ENCODE measurements around the gene DAZAP1. TPM values are rescaled to one million over a fixed set of nuclear protein-coding genes. Genes with fewer than 3 reads are reported as not detected.

The DAZAP1 gene
- total RNA-seq, 1 donor from 2014 or later, result 61.5 TPM

DNA sequence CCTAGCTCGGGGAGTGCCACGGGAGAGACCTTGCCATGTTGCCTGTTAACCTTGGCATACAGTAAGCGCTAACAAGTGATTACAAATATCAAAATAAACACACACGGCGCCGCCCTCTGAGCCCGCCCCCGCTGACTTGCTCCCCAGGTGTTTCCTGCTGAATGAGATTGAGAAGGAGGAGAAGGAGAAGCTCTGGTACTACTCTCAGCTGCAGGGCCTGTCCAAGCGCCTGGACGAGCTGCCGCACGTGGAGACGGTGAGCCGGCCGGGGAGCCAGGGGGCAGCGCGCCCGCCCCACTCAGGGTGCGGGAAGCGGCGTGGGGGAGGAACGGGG is 47.6 kb downstream of the DAZAP1 start:
- DNase-seq (ENCODE audit: extremely low read depth, low read depth, low spot score), result no peak

DNA sequence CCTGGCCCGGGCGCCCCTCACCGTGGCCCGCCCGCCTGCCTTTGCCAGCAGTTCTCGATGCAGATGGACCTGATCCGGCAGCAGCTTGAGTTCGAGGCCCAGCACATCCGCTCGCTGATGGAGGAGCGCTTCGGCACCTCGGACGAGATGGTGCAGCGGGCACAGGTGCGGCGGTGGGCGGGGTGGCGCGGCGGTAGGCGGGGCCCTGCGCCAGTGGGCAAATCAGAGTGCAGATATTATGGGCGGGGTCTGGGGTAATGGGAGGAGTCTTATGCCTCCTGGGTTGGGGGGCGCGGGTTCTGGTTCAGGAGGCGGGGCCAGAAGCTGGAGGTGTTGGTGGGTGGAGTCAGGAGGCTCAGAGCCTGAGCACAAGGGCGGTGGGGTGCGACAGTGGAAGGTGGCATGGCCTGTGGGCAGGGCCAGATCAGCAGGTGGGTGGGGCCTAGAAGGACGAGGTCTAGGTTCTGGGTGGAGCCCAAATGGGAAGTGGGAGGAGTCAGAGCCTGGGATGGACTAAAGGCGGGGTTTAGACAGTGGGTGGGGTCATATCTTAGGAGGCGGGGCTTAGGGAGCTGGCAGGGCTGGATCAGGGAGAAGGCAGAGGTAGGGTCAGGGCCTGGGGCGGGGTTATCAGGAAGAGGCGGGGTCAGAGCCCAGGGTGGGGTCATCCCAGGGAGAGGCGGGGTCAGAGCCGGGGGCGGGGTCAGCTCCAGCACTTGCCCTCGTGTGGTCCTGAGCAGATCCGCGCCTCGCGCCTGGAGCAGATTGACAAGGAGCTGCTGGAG is 48.1 kb downstream of the DAZAP1 start:
- DNase-seq (ENCODE audit: extremely low read depth, low read depth, low spot score), result no peak

DNA sequence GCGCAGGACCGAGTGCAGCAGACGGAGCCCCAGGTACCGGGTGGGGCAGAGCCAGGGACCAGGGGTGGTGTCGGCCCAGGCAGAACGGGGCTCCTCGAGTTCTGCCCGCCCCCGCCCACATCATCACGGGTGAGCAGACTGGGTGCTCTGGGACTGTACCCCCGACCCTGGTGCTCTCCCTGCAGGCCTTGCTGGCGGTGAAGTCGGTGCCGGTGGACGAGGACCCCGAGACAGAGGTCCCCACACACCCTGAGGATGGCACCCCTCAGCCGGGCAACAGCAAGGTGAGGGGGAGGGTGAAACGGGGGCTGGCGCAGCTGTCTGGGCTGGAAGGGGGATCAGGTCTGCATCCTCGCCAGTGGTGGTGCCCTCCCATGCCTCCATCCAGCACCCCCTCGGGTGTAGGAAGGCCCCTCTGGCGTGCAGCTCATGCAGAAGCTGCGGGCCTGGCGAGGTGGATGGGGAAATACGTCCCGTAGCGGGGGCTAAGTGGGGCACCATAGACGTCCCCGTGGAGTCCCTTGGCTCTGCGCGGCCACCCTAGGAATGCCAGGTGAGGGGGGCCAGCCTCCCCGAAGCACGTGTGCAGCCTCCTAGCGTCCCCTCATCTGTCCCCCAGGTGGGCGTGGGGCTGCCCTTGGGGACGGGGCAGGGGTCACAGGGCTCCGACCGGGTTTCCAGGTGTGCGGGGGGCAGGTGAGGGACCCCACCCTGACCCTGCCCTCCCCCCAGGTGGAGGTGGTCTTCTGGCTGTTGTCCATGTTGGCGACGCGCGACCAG is 48.9 kb downstream of the DAZAP1 start:
- no peak for DNase-seq (ENCODE audit: extremely low read depth, low read depth, low spot score)

DNA sequence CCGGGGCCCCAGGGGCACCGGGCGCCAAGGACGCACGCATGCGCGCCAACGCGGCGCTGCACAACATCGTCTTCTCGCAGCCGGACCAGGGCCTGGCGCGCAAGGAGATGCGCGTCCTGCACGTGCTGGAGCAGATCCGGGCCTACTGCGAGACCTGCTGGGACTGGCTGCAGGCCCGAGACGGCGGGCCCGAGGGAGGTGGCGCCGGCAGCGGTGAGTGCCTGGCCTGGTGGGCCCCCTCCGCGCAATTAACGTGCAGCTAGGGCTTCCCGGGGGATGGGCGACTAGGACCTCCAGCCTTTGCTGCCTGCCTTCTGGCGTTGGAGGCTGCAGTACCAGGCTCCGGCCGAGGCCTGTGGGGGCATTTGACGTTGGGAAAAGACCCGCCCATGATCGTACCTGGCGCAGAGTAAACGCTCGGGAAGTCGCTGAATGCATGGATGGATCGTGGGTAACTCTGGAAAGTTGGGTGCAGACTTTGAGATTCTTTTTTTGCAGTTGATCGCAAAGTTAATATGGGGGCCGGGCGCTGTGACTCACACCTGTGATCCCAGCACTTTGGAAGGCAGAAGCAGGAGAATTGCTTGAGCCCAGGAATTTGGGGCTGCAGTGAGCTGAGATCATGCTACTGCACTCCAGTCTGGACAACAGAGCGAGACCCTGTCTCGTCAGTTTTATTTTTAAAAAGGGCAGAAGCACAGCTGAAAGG is 49.8 kb downstream of the DAZAP1 start:
- no peak for DNase-seq (ENCODE audit: extremely low read depth, low read depth, low spot score)

DNA sequence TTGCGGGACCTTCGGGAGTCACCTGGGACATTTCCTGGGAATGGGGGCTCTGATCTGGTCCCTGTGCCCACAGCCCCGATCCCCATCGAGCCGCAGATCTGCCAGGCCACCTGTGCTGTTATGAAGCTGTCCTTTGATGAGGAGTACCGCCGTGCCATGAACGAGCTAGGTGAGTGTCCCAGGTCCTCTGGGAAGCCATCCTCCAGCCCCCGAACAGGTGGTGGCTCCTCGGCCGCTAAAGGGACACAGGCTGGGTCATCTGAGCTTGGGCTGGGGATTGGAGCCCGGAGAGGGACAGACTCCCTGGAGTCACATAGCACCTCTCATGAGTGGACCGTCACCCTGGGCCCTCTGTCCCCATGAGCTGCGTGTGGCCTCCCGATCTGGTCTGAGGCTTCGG is 50.5 kb downstream of the DAZAP1 start:
- no peak for DNase-seq (ENCODE audit: extremely low read depth, low read depth, low spot score)

DNA sequence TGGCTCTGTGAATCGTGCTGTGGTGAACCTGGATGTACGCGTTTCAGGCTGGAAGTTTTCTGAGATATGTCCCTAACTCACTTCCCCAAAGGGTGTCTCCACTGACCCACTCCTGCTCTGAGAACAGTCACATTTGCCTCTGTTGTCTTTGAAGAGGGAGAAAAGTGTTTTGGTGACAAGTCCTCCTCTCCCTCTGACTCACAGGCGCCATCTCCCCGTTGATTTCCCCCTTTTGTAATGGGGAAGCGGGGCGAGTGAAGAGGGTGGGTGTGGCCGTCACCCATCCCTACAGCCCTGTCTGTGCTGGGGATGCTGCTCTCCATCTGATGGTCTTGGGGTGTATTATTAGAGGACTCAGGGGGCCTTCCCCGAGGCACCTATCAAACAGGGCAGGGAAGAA is 52.1 kb downstream of the DAZAP1 start:
- DNase-seq (ENCODE audit: extremely low read depth, low read depth, low spot score), result no peak

DNA sequence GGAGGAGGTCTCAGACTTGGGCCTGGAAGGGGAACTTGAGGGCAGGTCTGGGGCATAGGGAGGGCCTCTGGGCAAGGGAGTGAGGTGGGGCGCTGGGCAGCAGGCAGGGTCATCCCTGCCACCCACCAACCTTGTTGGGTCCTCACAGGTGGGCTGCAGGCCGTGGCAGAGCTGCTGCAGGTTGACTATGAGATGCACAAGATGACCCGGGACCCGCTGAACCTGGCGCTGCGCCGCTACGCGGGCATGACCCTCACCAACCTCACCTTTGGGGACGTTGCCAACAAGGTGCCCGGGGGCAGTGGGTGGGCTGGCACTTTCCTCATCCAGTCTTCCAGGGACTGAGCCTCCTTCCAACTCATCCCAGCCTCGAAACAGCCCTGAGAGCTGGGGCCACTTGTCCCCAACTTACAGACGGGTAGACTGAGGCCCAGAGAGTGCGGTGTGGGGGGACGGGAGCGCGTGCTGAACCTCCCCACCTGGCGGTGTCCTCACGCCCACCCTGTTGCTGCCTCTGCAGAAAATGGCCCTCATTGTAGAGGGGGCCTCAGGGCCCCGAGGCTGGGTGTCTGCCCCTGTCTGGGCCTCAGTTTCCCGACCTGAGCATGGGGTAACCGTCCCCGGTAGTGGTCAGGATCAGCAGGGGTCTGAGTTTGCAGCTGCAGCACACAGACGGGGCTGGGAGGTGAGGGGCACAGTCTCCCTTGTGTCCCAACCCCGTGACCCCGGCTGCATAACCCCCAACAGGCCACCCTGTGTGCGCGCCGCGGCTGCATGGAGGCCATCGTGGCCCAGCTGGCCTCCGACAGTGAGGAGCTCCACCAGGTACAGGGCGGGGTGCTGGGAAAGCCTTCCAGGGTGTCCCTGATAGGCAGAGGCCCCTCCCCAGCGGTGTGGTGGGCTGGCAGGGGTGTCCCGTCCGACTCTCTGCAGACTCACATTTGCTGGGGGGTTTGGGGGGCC is 52.9 kb downstream of the DAZAP1 start:
- DNase-seq (ENCODE audit: extremely low read depth, low read depth, low spot score), result no peak

DNA sequence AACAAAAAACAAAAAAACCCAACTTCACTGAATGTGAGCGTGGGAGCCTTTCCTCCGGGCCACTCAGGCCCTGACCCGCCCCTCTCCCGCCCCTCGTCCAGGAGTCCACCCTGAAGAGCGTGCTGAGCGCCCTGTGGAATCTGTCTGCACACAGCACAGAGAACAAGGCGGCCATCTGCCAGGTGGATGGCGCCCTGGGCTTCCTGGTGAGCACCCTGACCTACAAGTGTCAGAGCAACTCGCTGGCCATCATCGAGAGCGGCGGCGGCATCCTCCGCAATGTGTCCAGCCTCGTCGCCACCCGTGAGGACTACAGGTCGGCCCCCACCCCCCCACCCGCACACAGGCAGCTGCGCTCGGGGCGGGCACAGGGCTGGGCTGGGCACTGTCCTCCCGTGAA is 54.5 kb downstream of the DAZAP1 start:
- DNase-seq (ENCODE audit: extremely low read depth, low read depth, low spot score), result no peak

DNA sequence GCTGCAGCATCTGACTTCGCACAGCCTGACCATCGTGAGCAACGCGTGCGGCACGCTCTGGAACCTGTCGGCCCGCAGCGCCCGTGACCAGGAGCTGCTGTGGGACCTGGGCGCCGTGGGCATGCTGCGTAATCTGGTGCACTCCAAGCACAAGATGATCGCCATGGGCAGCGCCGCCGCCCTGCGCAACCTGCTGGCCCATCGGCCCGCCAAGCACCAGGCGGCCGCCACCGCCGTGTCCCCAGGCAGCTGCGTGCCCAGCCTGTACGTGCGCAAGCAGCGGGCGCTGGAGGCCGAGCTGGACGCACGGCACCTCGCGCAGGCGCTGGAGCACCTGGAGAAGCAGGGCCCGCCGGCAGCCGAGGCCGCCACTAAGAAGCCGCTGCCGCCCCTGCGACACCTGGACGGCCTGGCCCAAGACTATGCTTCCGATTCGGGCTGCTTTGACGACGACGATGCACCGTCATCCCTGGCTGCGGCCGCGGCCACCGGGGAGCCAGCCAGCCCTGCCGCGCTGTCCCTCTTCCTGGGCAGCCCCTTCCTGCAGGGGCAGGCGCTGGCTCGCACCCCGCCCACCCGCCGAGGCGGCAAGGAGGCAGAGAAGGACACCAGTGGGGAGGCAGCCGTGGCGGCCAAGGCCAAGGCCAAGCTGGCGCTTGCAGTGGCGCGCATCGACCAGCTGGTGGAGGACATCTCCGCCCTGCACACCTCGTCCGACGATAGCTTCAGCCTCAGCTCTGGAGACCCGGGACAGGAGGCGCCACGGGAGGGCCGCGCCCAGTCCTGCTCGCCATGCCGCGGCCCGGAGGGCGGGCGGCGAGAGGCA is 58.0 kb downstream of the DAZAP1 start:
- DNase-seq (ENCODE audit: extremely low read depth, low read depth, low spot score), result no peak

DNA sequence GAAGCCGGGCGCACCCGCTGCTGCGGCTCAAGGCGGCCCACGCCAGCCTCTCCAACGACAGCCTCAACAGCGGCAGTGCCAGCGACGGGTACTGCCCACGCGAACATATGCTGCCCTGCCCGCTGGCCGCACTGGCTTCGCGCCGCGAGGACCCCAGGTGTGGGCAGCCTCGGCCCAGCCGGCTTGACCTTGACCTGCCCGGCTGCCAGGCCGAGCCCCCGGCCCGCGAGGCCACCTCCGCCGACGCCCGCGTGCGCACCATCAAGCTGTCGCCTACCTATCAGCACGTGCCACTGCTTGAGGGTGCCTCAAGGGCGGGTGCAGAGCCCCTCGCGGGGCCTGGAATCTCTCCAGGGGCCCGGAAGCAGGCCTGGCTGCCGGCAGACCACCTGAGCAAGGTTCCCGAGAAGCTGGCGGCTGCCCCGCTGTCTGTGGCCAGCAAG is 58.7 kb downstream of the DAZAP1 start:
- DNase-seq (ENCODE audit: extremely low read depth, low read depth, low spot score), result no peak

DNA sequence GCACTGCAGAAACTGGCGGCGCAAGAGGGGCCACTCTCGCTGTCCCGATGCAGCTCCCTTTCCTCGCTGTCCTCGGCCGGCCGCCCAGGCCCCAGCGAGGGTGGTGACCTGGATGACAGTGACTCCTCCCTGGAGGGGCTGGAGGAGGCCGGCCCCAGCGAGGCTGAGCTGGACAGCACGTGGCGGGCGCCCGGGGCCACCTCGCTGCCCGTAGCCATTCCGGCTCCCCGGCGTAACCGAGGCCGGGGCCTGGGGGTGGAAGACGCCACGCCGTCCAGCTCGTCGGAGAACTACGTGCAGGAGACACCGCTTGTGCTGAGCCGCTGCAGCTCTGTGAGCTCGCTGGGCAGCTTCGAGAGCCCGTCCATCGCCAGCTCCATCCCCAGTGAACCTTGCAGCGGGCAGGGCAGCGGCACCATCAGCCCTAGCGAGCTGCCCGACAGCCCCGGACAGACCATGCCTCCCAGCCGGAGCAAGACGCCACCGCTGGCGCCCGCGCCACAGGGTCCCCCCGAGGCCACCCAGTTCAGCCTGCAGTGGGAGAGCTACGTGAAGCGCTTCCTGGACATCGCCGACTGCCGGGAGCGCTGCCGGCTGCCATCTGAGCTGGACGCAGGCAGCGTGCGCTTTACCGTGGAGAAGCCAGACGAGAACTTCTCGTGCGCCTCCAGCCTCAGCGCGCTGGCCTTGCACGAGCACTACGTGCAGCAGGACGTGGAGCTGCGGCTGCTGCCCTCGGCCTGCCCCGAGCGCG is 59.3 kb downstream of the DAZAP1 start:
- no peak for DNase-seq (ENCODE audit: extremely low read depth, low read depth, low spot score)

DNA sequence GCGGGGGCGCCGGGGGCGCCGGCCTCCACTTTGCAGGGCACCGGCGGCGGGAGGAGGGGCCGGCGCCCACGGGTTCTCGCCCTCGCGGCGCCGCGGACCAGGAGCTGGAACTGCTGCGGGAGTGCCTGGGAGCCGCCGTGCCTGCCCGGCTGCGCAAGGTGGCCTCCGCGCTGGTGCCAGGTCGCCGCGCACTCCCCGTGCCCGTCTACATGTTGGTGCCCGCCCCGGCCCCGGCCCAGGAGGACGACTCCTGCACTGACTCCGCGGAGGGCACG is 59.8 kb downstream of the DAZAP1 start:
- DNase-seq (ENCODE audit: extremely low read depth, low read depth, low spot score), result no peak

DNA sequence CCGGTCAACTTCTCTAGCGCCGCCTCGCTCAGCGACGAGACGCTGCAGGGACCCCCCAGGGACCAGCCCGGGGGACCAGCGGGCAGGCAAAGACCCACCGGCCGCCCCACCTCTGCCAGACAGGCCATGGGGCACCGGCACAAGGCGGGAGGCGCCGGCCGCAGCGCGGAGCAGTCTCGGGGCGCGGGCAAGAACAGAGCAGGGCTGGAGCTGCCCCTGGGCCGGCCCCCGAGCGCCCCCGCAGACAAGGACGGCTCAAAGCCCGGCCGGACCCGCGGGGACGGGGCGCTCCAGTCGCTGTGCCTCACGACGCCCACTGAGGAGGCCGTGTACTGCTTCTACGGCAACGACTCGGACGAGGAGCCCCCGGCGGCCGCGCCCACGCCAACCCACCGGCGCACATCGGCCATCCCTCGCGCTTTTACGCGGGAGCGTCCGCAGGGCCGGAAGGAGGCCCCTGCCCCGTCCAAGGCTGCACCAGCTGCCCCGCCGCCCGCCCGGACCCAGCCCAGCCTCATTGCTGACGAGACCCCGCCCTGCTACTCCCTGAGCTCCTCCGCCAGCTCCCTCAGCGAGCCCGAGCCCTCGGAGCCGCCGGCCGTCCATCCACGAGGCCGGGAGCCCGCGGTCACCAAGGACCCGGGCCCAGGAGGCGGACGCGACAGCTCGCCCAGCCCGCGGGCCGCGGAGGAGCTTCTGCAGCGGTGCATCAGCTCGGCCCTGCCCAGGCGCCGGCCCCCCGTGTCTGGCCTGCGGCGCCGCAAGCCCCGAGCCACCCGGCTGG is 60.3 kb downstream of the DAZAP1 start:
- no peak for DNase-seq (ENCODE audit: extremely low read depth, low read depth, low spot score)

DNA sequence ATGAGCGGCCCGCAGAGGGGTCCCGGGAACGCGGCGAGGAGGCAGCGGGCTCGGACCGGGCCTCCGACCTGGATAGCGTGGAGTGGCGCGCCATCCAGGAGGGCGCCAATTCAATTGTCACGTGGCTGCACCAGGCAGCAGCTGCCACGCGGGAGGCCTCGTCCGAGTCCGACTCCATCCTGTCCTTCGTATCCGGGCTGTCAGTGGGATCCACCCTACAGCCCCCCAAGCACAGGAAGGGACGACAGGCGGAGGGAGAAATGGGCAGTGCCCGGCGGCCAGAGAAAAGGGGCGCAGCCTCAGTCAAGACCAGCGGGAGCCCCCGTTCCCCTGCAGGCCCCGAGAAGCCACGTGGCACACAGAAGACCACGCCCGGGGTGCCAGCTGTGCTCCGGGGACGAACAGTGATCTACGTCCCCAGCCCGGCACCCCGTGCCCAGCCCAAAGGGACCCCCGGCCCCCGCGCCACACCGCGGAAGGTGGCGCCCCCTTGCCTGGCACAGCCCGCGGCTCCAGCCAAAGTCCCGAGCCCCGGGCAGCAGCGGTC is 61.0 kb downstream of the DAZAP1 start:
- DNase-seq (ENCODE audit: extremely low read depth, low read depth, low spot score), result no peak

DNA sequence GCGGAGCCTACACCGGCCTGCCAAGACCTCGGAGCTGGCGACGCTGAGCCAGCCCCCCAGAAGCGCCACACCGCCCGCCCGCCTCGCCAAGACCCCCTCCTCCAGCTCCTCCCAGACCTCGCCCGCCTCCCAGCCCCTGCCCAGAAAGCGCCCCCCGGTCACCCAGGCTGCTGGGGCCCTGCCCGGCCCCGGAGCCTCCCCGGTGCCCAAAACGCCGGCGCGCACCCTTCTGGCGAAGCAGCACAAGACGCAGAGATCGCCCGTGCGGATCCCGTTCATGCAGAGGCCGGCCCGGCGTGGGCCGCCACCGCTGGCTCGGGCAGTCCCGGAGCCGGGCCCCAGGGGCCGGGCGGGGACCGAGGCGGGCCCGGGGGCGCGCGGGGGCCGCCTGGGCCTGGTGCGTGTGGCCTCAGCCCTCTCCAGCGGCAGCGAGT is 61.5 kb downstream of the DAZAP1 start:
- no peak for DNase-seq (ENCODE audit: extremely low read depth, low read depth, low spot score)

DNA sequence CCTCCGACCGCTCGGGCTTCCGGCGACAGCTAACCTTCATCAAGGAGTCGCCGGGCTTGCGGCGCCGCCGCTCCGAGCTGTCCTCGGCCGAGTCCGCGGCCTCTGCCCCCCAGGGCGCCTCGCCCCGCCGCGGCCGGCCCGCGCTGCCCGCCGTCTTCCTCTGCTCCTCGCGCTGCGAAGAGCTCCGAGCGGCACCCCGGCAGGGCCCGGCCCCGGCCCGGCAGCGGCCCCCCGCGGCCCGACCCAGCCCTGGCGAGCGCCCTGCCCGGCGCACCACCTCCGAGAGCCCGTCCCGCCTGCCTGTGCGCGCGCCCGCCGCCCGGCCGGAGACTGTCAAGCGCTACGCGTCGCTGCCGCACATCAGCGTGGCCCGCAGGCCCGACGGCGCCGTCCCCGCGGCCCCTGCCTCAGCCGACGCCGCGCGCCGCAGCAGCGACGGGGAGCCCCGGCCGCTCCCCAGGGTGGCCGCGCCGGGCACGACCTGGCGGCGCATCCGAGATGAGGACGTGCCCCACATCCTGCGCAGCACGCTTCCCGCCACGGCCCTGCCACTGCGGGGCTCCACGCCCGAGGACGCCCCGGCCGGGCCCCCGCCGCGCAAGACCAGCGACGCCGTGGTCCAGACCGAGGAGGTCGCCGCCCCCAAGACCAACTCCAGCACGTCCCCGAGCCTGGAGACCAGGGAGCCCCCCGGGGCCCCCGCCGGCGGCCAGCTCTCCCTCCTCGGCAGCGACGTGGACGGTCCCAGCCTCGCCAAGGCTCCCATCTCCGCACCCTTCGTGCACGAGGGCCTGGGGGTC is 62.1 kb downstream of the DAZAP1 start:
- no peak for DNase-seq (ENCODE audit: extremely low read depth, low read depth, low spot score)

DNA sequence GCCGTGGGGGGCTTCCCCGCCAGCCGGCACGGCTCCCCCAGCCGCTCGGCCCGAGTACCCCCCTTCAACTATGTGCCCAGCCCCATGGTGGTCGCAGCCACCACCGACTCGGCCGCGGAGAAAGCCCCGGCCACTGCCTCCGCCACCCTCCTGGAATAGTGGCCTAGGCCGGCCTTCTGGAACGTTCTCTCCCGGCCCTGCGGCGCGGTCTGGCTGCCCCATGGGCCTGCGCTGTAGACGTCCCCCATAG is 62.6 kb downstream of the DAZAP1 start:
- DNase-seq (ENCODE audit: extremely low read depth, low read depth, low spot score), result no peak

All from glomerular endothelial cell (primary cell).